OCI-M2 (cell line): ENCODE measurements around the gene TLCD3A.
"Not testable (repeated sequence)": the region's sequence is repeated elsewhere in the genome, so short reads cannot be mapped to it uniquely, and the experiment has no call there.

ENCODE experiments used
- DNase-seq: peaks from one replicate; lab custom pipeline; 2025; ENCODE audit not compliant: unreplicated experiment; lab: John Stamatoyannopoulos, UW

Gene TLCD3A

GRCh38 chr17:784143-784542 is 51.7 kb downstream of the TLCD3A start:
- DNase-seq = no peak

- not testable (repeated sequence) for DNase-seq
Measured at GRCh38 chr17:785901-786300, 53.5 kb downstream of the TLCD3A start.

- DNase-seq = no peak
Measured at GRCh38 chr17:787641-788221, 55.3 kb downstream of the TLCD3A start.

- no peak for DNase-seq
Measured at GRCh38 chr17:788551-788950, 56.2 kb downstream of the TLCD3A start.

- DNase-seq = no peak
Measured at GRCh38 chr17:789160-789840, 56.9 kb downstream of the TLCD3A start.

GRCh38 chr17:789931-790873 is 57.8 kb downstream of the TLCD3A start:
- not testable (repeated sequence) for DNase-seq

GRCh38 chr17:790874-791247 is 58.5 kb downstream of the TLCD3A start:
- not testable (repeated sequence) for DNase-seq

- DNase-seq = no peak
Measured at GRCh38 chr17:791829-792228, 59.4 kb downstream of the TLCD3A start.

GRCh38 chr17:792277-792676 is 59.9 kb downstream of the TLCD3A start:
- no peak for DNase-seq
